Measurements from ENCODE around the gene ARHGEF28. TPM values are rescaled to one million over a fixed set of nuclear protein-coding genes. Genes with fewer than 3 reads are reported as not detected.

ARHGEF28 gene
- total RNA-seq, 1 donor from 2014 or later, result 72.1 TPM

- H3K4me3 ChIP-seq (ENCODE audit: low read depth, low read length), result no peak overlapping the region
- no peak for DNase-seq (ENCODE audit: low read depth)
- TF ChIP-seq, protein P1, sequence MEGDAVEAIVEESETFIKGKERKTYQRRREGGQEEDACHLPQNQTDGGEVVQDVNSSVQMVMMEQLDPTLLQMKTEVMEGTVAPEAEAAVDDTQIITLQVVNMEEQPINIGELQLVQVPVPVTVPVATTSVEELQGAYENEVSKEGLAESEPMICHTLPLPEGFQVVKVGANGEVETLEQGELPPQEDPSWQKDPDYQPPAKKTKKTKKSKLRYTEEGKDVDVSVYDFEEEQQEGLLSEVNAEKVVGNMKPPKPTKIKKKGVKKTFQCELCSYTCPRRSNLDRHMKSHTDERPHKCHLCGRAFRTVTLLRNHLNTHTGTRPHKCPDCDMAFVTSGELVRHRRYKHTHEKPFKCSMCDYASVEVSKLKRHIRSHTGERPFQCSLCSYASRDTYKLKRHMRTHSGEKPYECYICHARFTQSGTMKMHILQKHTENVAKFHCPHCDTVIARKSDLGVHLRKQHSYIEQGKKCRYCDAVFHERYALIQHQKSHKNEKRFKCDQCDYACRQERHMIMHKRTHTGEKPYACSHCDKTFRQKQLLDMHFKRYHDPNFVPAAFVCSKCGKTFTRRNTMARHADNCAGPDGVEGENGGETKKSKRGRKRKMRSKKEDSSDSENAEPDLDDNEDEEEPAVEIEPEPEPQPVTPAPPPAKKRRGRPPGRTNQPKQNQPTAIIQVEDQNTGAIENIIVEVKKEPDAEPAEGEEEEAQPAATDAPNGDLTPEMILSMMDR (conservative IDR thresholded peaks at IDR 0.05; ENCODE audit: low read depth, low read length), result no peak
These were observed 270.1 kb downstream of the ARHGEF28 start for GRCh38 chr5:73896097-73896496.

DNA sequence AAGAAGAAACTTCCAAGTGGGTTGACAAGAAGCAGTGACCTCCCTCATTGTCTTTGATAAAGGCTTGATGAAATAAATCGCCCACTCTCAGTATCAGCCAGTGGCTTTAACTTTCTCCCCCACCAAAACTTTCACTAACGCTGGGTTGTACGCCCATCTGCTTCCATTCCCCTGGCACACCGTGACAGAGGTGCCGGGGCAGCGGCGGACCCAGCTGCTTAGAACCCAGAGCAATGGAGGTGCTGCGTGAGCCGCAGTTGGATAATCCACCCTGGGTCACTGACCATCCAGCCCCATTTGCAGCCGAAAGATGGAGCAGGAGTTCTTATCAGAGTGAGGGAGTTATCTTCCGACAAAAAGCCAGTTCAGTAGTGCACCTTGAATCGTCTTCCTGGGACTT lies 270.7 kb downstream of the ARHGEF28 start:
- TF ChIP-seq, protein P1 (conservative IDR thresholded peaks at IDR 0.05; ENCODE audit: low read depth, low read length), result no peak
- H3K4me3 ChIP-seq (ENCODE audit: low read depth, low read length), result no peak overlapping the region
- DNase-seq (ENCODE audit: low read depth), result no peak

GRCh38 chr5:73897893-73898292 lies 271.9 kb downstream of the ARHGEF28 start:
- no peak for DNase-seq (ENCODE audit: low read depth)
- TF ChIP-seq, protein P1 (conservative IDR thresholded peaks at IDR 0.05; ENCODE audit: low read depth, low read length), result no peak
- H3K4me3 ChIP-seq (ENCODE audit: low read depth, low read length), result no peak overlapping the region

- TF ChIP-seq, protein P1 (conservative IDR thresholded peaks at IDR 0.05; ENCODE audit: low read depth, low read length), result no peak
- H3K4me3 ChIP-seq (ENCODE audit: low read depth, low read length), result no peak overlapping the region
- no peak for DNase-seq (ENCODE audit: low read depth)
These were observed 273.1 kb downstream of the ARHGEF28 start for GRCh38 chr5:73899055-73899454.

DNA sequence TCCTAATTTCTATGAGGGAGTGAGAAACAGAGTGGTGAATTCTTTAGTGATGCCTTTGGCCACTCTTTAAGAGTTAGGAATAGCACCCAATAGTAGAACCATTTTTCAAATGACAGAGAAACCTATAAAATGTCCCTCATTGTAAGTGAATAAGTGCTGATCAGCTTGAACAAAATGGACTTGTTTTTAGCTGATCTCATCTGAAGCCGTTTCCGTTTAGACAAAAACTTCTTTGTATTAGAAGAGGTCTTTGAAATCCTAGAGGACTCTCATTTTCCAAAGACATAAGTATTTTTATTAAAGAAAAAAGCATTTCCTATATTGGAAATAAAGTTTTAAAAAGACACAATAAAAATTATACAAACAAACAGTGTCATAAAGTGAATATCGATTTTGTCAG lies 273.9 kb downstream of the ARHGEF28 start:
- no peak for DNase-seq (ENCODE audit: low read depth)
- no peak overlapping the region for H3K4me3 ChIP-seq (ENCODE audit: low read depth, low read length)
- TF ChIP-seq, protein P1 (conservative IDR thresholded peaks at IDR 0.05; ENCODE audit: low read depth, low read length), result no peak

DNA sequence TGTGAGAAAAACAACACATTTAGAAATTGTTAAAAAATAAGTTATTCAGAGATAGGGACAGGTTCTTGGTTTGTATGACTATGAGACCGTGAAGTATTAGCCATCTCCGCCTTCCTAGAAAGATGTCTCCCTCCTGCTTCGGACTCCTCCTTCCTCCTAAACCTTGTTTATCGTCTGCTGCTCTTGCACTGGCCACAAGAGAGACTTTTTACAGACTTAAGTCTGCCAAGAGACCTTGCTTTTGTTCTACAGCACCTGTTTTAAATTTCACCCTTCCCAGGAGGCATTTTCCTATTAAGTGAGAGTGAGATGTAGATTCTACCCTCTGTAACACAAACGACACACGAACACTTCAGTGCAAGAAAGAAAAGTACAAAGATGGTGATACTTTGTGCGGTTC lies 274.6 kb downstream of the ARHGEF28 start:
- DNase-seq (ENCODE audit: low read depth), result no peak
- no peak overlapping the region for H3K4me3 ChIP-seq (ENCODE audit: low read depth, low read length)
- TF ChIP-seq, protein P1 (conservative IDR thresholded peaks at IDR 0.05; ENCODE audit: low read depth, low read length), result no peak

GRCh38 chr5:73901043-73901442 lies 275.0 kb downstream of the ARHGEF28 start:
- TF ChIP-seq, protein P1 (conservative IDR thresholded peaks at IDR 0.05; ENCODE audit: low read depth, low read length), result no peak
- H3K4me3 ChIP-seq (ENCODE audit: low read depth, low read length), result no peak overlapping the region
- DNase-seq (ENCODE audit: low read depth), result no peak
